Measurements from ENCODE around the gene LRRC71.
"Not testable (repeated sequence)": the region's sequence is repeated elsewhere in the genome, so short reads cannot be mapped to it uniquely, and the experiment has no call there.

Gene LRRC71

GRCh38 chr1:156908541-156908940 is 11.9 kb upstream of the LRRC71 start:
- no peak for FAIRE-seq

DNA sequence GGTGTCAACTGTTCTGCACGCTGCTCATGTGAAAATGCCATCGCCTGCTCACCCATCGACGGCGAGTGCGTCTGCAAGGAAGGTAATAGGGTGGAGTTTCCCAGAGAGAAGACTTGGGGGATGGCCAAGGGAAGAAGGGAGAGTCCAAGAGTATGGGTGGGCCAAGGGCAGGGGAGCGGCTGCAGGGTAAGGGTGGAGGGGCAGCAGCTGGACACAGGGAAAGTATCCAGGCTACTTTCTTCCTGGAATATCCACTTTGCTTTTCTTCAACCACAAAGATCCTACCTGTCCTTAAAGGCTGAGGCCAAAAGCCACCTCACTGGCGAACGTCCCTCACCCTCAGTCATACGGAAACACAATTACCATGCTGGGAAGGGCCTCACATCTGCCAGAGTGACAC is 11.5 kb upstream of the LRRC71 start:
- no peak for FAIRE-seq

DNA sequence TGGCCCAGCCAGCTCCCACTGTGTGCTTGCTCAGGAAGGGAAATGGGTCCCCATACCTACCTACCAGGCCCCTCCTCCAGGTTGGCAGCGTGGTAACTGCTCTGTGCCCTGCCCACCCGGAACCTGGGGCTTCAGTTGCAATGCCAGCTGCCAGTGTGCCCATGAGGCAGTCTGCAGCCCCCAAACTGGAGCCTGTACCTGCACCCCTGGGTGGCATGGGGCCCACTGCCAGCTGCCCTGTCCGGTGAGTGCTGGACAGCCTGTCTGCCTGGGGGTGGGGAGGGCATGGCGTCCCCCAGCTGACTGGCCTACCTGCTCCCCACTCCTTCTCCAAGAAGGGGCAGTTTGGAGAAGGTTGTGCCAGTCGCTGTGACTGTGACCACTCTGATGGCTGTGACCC is 10.8 kb upstream of the LRRC71 start:
- no peak for FAIRE-seq

- no peak for FAIRE-seq
Measured at GRCh38 chr1:156910309-156910782, 10.1 kb upstream of the LRRC71 start.

- FAIRE-seq, result no peak
Measured at GRCh38 chr1:156911577-156912298, 8.7 kb upstream of the LRRC71 start.

DNA sequence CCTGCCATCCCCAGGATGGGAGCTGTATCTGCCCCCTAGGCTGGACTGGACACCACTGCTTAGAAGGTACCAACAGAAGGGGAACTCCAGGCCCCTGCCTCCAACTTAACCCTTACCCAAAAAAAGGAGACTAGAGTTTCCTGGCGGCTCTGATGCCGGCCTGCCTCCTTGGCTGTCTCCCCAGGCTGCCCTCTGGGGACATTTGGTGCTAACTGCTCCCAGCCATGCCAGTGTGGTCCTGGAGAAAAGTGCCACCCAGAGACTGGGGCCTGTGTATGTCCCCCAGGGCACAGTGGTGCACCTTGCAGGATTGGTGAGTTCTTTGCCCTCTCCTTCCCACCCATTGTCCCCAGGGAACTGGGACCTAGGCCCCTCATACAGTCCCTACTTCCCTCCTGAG is 8.1 kb upstream of the LRRC71 start:
- FAIRE-seq, result no peak

DNA sequence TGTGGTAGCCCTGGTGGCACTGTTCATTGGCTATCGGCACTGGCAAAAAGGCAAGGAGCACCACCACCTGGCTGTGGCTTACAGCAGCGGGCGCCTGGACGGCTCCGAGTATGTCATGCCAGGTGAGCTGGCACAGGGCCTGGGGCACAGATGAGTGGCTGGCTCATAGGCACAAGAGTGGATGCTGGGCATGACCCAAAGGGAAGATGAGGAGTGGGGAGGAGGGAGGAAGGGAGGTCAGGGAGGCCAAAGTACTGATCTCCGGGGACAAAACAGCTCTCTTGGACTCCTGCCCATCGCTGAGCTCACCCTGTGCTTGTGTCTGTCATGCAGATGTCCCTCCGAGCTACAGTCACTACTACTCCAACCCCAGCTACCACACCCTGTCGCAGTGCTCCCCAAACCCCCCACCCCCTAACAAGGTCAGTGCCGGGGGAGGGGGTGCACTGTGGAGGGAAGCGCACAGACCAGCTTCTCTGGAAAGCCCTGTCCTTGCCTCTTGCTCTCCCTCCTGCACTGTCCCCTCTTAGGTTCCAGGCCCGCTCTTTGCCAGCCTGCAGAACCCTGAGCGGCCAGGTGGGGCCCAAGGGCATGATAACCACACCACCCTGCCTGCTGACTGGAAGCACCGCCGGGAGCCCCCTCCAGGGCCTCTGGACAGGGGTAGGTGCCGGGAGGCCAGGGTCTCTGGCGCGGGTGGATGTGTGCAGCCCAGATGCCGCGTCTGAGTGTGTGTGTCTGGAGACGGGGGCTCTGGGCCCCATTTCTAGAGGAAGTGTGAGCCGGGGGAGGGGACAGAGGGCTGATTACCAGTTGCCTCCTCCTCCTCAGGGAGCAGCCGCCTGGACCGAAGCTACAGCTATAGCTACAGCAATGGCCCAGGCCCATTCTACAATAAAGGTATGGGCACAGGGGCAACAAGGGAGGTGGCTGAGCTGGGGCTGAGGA is 7.3 kb upstream of the LRRC71 start:
- FAIRE-seq, result no peak

GRCh38 chr1:156913809-156914387 is 6.5 kb upstream of the LRRC71 start:
- no peak for FAIRE-seq

DNA sequence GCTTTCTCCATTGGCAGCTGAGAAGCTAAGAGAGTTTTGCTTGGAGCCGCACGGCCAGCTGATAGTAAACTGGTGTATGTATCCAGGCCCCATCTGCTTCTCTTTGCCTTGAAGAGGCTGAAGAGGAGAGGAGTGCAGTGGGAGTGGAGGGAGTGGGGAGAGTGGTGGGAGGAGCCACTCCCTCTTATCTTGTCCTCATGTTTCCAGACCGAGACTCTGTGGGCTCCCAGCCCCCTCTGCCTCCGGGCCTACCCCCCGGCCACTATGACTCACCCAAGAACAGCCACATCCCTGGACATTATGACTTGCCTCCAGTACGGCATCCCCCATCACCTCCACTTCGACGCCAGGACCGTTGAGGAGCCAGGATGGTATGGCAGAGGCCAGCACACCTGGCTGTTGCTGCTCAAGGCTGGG is 6.0 kb upstream of the LRRC71 start:
- FAIRE-seq, result no peak

GRCh38 chr1:156921053-156921529 is 659 bp downstream of the LRRC71 start:
- FAIRE-seq, result no peak

- no peak for FAIRE-seq
Measured at GRCh38 chr1:156922986-156923669, 2.7 kb downstream of the LRRC71 start.

- no peak for FAIRE-seq
Measured at GRCh38 chr1:156923670-156924477, 3.4 kb downstream of the LRRC71 start.

DNA sequence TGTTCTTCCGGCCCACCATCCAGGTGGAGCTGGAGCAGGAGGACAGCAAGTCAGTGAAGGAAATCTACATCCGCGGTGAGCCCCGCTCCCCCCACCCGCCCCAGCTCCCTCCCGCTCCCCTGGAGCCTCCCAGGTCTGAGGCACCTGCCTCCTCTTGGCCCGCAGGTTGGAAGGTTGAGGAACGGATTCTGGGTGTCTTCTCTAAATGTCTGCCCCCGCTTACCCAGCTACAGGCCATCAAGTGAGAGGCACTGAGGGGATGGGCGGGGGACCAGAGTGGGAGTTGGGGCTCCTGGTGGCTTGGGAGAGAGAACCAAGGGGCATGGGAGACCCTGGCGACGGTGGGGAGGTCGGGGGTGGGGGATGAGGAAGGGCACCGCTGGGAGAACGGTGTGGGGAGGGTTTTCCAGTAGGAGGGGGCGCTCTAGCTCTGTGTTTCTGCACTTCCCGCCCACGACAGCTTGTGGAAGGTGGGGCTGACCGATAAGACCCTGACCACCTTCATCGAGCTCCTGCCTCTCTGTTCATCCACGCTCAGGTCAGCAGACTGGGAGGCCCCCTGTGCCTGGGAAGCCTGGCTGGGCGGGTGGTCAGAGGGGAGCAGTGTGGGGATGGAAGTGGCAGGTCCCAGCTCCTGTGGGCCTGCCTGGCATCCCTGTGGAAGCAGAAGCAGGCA is 4.2 kb downstream of the LRRC71 start:
- no peak for FAIRE-seq

DNA sequence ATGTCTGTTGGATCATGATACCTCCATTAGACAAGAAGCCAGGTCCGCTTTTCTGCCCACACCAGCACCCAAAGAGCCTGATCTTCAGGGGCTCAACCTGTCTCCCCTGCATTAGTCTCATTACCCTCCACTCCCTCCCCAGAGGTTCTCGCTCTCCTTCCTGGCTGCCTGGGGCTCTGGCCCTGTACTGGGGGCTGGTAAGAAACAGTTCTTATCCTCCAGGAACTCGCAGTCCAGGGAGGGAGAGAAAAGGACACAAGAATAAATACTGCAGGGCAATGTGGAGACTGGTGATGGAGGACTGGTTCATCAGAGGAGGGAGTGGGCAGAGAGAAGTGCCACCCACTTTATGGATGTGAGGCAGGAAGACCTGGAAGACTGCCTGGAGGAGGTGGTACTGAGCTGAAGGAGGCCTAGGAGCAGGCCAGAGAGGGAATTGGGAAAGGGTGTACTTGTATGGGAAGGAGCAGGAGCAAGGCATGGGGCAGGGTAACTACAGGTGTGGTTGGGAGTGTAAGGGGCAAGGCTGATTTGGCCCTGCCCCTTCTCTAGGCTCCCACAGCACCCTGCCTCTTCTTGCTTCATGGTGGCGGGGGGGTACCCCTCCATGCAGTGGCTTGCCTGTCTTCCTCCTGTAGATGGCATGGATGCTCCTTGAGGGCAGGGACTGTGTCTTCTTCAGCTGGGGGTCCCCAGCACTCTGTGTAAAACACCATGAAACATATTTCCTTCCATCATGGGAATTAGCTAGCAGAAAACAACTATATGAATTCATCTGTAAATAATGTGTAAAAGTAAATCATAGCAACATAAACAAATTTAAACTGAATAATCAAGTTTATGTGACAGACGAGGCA is 5.0 kb downstream of the LRRC71 start:
- FAIRE-seq, result no peak

DNA sequence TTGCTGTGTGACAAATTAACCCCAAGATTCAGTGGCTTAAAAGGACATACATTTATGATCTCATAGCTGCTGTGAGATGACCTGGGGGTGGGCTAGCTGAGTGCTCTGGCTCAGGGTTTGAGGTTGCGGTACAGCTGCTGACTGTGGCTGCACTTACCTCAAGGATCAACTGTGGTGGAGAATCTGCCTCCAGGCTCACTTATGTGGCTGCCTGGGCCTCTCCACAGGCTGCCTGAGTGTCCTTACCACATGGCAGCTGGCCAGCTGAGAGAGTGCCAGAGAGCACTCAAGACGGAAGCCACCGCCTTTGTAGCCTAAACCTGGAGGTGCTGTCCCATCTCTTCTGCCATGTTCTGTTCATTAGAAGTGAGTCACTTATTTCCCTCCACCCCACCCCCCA is 5.7 kb downstream of the LRRC71 start:
- no peak for FAIRE-seq

GRCh38 chr1:156926695-156927094 is 6.3 kb downstream of the LRRC71 start:
- FAIRE-seq, result not testable (repeated sequence)

- FAIRE-seq, result no peak
Measured at GRCh38 chr1:156927215-156928042, 7.0 kb downstream of the LRRC71 start.

- no peak for FAIRE-seq
Measured at GRCh38 chr1:156928043-156928602, 7.7 kb downstream of the LRRC71 start.

Data from TTC549 (cell line).